Measurements from ENCODE around the gene MRPL14. TPM values are rescaled to one million over a fixed set of nuclear protein-coding genes. Genes with fewer than 3 reads are reported as not detected.

Gene MRPL14
- total and polyA plus RNA-seq, 12 donors: 29.9 to 89.7 (median 41.4) TPM

- Histone ChIP-seq H3K27me3 (peaks cover 0 to 20% (median 0%) of the 10 kb centered on the region in 7 donors), H3K27ac (no peak overlapping the region), H3K9me3 (no peaks in the 10 kb centered on the region), H3K4me1 (peaks cover 33 to 53% (median 41%) of the 10 kb centered on the region in 9 donors), H3K4me3 (no peak overlapping the region), H3K36me3 (no peaks in the 10 kb centered on the region)
- intact Hi-C loops (cut with DNase I): loop anchor here (1.0 to 10.0 kb wide), 19 partner anchors 64 to 474 kb away; no protein-coding TSS in a partner anchor
- DNase-seq (no peak), ATAC-seq (no peak)
- no peak for TF ChIP-seq CTCF (IDR thresholded peaks at IDR 0.05)
- 95% methylated on average over 6 of the region's 6 CpGs for WGBS, 2 donors
These were observed 48.9 kb downstream of the MRPL14 start for GRCh38 chr6:44078219-44078826.

GRCh38 chr6:44077214-44077946, 49.9 kb downstream of the MRPL14 start:
- ATAC-seq (no peak), DNase-seq (no peak)
- Histone ChIP-seq H3K4me1 (peaks cover 30 to 53% (median 48%) of the 10 kb centered on the region in 9 donors), H3K4me3 (no peak overlapping the region), H3K27ac (peak overlapping the region in 4 of 10 donors; percentile 26 to 93 (median 88)), H3K27me3 (peaks cover 0 to 20% (median 0%) of the 10 kb centered on the region in 7 donors), H3K36me3 (no peaks in the 10 kb centered on the region), H3K9me3 (no peaks in the 10 kb centered on the region)
- TF ChIP-seq CTCF (IDR thresholded peaks at IDR 0.05): no peak
- intact Hi-C loops (cut with DNase I): loop anchor here in 9 of 10 donors (2.0 to 10.0 kb wide), 13 partner anchors 63 to 473 kb away; no protein-coding TSS in a partner anchor
- 87 to 92% methylated on average over 8 of the region's 8 CpGs for WGBS, 2 donors

GRCh38 chr6:44076356-44077213, 50.7 kb downstream of the MRPL14 start:
- intact Hi-C loops (cut with DNase I): loop anchor here in 9 of 10 donors (2.0 to 10.0 kb wide), 13 partner anchors 62 to 472 kb away; no protein-coding TSS in a partner anchor
- DNase-seq (peak in 1 of 2 donors; percentile 79), ATAC-seq (no peak)
- Histone ChIP-seq H3K27me3 (peaks cover 0 to 20% (median 0%) of the 10 kb centered on the region in 7 donors), H3K9me3 (no peaks in the 10 kb centered on the region), H3K27ac (peak overlapping the region in 8 of 10 donors; percentile 21 to 93 (median 81)), H3K4me3 (peak overlapping the region in 5 of 10 donors; percentile 13 to 24 (median 18)), H3K36me3 (no peaks in the 10 kb centered on the region), H3K4me1 (peaks cover 30 to 59% (median 50%) of the 10 kb centered on the region in 9 donors)
- TF ChIP-seq CTCF (IDR thresholded peaks at IDR 0.05): no peak
- WGBS, 2 donors: 12 to 13% methylated on average over 44 to 49 of the region's 49 CpGs

Measured in heart right ventricle (tissue), 16 donors.